GM23248 (cell line): ENCODE data around the gene NUCB1.

Source experiments
- EZH2 ChIP-seq: fragments of 200-600 bp; sonication (generic); IDR thresholded peaks from 2 replicates; pipeline ENCODE4 v1.6.1; 2018; ENCODE audit warnings: antibody characterized with exemption, mild to moderate bottlenecking; ENCODE audit not compliant: insufficient read depth, poor library complexity, severe bottlenecking
- EZH2phosphoT487 ChIP-seq: fragments of 200-600 bp; sonication (generic); IDR thresholded peaks from 2 replicates; pipeline ENCODE4 v1.6.1; 2018; ENCODE audit warnings: antibody characterized with exemption, moderate library complexity, mild to moderate bottlenecking, low read depth; ENCODE audit not compliant: insufficient read depth

DNA sequence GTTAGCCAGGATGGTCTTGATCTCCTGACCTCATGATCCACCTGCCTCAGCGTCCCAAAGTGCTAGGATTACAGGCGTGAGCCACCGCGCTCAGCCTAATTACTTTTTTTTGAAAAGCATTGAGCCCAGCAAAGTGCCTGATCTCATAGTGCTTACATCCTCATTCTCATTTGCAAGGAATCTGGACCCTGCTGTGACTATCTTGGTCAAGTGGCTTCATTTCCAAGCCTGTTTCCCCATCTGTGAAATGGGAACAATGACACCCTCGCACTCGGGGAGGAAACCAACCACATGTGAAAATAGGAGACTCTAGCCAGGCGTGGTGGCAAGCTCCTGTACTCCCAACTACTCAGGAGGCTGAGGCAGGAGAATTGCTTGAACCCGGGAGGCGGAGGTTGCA lies 30.1 kb upstream of the NUCB1 start:
- no peak for TF ChIP-seq EZH2
- no peak for TF ChIP-seq EZH2phosphoT487
